ENCODE data around the gene CEP57. TPM values are rescaled to one million over a fixed set of nuclear protein-coding genes. Genes with fewer than 3 reads are reported as not detected.
"Not testable (repeated sequence)": the region's sequence is repeated elsewhere in the genome, so short reads cannot be mapped to it uniquely, and the experiment has no call there.

CEP57 gene
- total RNA-seq, 2 experiments from 2014 or later = 57.7 to 67.4 TPM

DNA sequence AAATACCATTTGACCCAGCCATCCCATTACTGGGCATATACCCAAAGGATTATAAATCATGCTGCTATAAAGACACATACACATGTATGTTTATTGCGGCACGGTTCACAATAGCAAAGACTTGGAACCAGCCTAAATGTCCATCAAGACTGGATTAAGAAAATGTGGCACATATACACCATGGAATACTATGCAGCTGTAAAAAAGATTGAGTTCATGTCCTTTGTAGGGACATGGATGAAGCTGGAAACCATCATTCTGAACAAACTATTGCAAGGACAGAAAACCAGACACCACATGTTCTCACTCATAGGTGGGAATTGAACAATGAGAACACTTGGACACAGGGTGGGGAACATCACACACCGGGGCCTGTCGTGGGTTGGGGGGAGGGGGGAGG lies 20.8 kb downstream of the CEP57 start:
- H3K9me3 ChIP-seq (ENCODE audit: low read length); BruUV-seq (replicated peaks); H2AFZ ChIP-seq (ENCODE audit: low read length); H3K4me1 ChIP-seq (ENCODE audit: insufficient read depth, low read length, poor library complexity, severe bottlenecking); H3K27ac ChIP-seq (ENCODE audit: low read depth, low read length, poor library complexity, severe bottlenecking); H3K4me3 ChIP-seq (ENCODE audit: low read depth, low read length, poor library complexity, severe bottlenecking); intact Hi-C loops (cut with micrococcal nuclease; ENCODE audit: unreplicated experiment); H3K4me2 ChIP-seq (ENCODE audit: low read length); DNase-seq (ENCODE audit: low spot score); H3K9me2 ChIP-seq (ENCODE audit: insufficient read depth, low read length); H4K20me1 ChIP-seq (ENCODE audit: insufficient read depth, low read length); POLR2A ChIA-PET; H3K79me2 ChIP-seq (ENCODE audit: insufficient read depth, low read depth, low read length): not testable (repeated sequence)
- CTCF ChIA-PET (ENCODE audit: unreplicated experiment) = interaction anchor here (0.6 kb wide), 1 partner anchor 8 kb away, joined by 3 read pairs; no protein-coding TSS in a partner anchor
- H3K36me3 ChIP-seq (ENCODE audit: insufficient read depth, low read length) = peaks cover 45% of the 10 kb centered on the region

- no peaks in the 10 kb centered on the region for H3K4me1 ChIP-seq (ENCODE audit: insufficient read depth, low read length, poor library complexity, severe bottlenecking)
- ChIA-PET CTCF (ENCODE audit: unreplicated experiment) (no interaction called here), POLR2A (no interaction called here)
- no peaks in the 10 kb centered on the region for H3K9me2 ChIP-seq (ENCODE audit: insufficient read depth, low read length)
- H4K20me1 ChIP-seq (ENCODE audit: insufficient read depth, low read length) = no peaks in the 10 kb centered on the region
- H3K4me2 ChIP-seq (ENCODE audit: low read length) = no peak overlapping the region
- H3K79me2 ChIP-seq (ENCODE audit: insufficient read depth, low read depth, low read length) = no peaks in the 10 kb centered on the region
- H3K9me3 ChIP-seq (ENCODE audit: low read length) = no peaks in the 10 kb centered on the region
- H3K27ac ChIP-seq (ENCODE audit: low read depth, low read length, poor library complexity, severe bottlenecking) = no peak overlapping the region
- no peak for TF ChIP-seq EZH2phosphoT487 (IDR thresholded peaks at IDR 0.05; ENCODE audit: borderline replicate concordance, low read depth, low read length)
- TF ChIP-seq, protein P1, sequence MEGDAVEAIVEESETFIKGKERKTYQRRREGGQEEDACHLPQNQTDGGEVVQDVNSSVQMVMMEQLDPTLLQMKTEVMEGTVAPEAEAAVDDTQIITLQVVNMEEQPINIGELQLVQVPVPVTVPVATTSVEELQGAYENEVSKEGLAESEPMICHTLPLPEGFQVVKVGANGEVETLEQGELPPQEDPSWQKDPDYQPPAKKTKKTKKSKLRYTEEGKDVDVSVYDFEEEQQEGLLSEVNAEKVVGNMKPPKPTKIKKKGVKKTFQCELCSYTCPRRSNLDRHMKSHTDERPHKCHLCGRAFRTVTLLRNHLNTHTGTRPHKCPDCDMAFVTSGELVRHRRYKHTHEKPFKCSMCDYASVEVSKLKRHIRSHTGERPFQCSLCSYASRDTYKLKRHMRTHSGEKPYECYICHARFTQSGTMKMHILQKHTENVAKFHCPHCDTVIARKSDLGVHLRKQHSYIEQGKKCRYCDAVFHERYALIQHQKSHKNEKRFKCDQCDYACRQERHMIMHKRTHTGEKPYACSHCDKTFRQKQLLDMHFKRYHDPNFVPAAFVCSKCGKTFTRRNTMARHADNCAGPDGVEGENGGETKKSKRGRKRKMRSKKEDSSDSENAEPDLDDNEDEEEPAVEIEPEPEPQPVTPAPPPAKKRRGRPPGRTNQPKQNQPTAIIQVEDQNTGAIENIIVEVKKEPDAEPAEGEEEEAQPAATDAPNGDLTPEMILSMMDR (conservative IDR thresholded peaks at IDR 0.05; ENCODE audit: low read length) = no peak
- no peak for DNase-seq (ENCODE audit: low spot score)
- H3K36me3 ChIP-seq (ENCODE audit: insufficient read depth, low read length) = peaks cover 73% of the 10 kb centered on the region
- no peak overlapping the region for H2AFZ ChIP-seq (ENCODE audit: low read length)
- no TSS peak for BruUV-seq (replicated peaks)
- no peak overlapping the region for H3K4me3 ChIP-seq (ENCODE audit: low read depth, low read length, poor library complexity, severe bottlenecking)
- intact Hi-C loops (cut with micrococcal nuclease; ENCODE audit: unreplicated experiment) = no loop called here
Measured at GRCh38 chr11:95816037-95816436, 25.7 kb downstream of the CEP57 start.

DNA sequence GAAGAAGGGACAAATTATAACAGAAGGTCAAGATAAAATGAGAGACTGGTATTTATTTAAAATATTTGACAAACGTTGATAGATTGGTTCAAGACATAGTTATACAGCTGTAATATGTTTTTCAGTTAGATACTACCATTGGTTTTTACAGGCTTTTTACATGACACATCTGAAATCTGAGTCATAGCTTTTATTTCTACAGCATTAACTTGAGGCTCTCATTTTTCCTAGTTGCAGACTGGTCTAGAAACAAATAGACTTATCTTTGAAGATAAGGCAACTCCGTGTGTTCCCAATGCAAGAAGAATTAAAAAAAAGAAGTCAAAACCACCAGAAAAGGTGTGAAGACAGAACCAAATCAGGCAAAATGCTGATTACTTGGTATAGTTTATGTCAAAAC lies 31.3 kb downstream of the CEP57 start:
- Histone ChIP-seq H2AFZ (ENCODE audit: low read length) (no peak overlapping the region), H3K79me2 (ENCODE audit: insufficient read depth, low read depth, low read length) (no peaks in the 10 kb centered on the region), H3K9me3 (ENCODE audit: low read length) (no peaks in the 10 kb centered on the region), H3K4me3 (ENCODE audit: low read depth, low read length, poor library complexity, severe bottlenecking) (no peak overlapping the region), H3K4me1 (ENCODE audit: insufficient read depth, low read length, poor library complexity, severe bottlenecking) (no peaks in the 10 kb centered on the region), H3K36me3 (ENCODE audit: insufficient read depth, low read length) (peaks cover 83% of the 10 kb centered on the region), H3K27ac (ENCODE audit: low read depth, low read length, poor library complexity, severe bottlenecking) (no peak overlapping the region), H3K9me2 (ENCODE audit: insufficient read depth, low read length) (no peaks in the 10 kb centered on the region), H4K20me1 (ENCODE audit: insufficient read depth, low read length) (no peaks in the 10 kb centered on the region), H3K4me2 (ENCODE audit: low read length) (no peak overlapping the region)
- ChIA-PET POLR2A (interaction anchor here (0.9 to 1.4 kb wide), 3 partner anchors 11 to 63 kb away, joined by 4 to 5 read pairs (median 4); no protein-coding TSS in a partner anchor), CTCF (ENCODE audit: unreplicated experiment) (no interaction called here)
- no peak for TF ChIP-seq EZH2phosphoT487 (IDR thresholded peaks at IDR 0.05; ENCODE audit: borderline replicate concordance, low read depth, low read length)
- TF ChIP-seq, protein P1 (conservative IDR thresholded peaks at IDR 0.05; ENCODE audit: low read length) = no peak
- intact Hi-C loops (cut with micrococcal nuclease; ENCODE audit: unreplicated experiment) = no loop called here
- no peak for DNase-seq (ENCODE audit: low spot score)
- no TSS peak for BruUV-seq (replicated peaks)
